Suprapubic skin (tissue), 4 donors: ENCODE results near the gene GMPR. TPM values are rescaled to one million over a fixed set of nuclear protein-coding genes. Genes with fewer than 3 reads are reported as not detected.

ENCODE experiments used
- DNase-seq, 2 donors: peaks; one replicate each; pipeline ENCODE4 v3.0.0-alpha.2; 2019; ENCODE audit warnings: low spot score in 2 of 2
- H3K27ac ChIP-seq: fragments of 200-600 bp; sonication (generic); one replicate; pipeline ENCODE4 v1.5.1; 2019
- H3K27me3 ChIP-seq: fragments of 200-600 bp; sonication (generic); one replicate; pipeline ENCODE4 v1.5.1; 2019
- H3K36me3 ChIP-seq: fragments of 200-600 bp; sonication (generic); one replicate; pipeline ENCODE4 v1.5.1; 2019
- H3K4me1 ChIP-seq: fragments of 200-600 bp; sonication (generic); one replicate; pipeline ENCODE4 v1.5.1; 2019
- H3K4me3 ChIP-seq: fragments of 200-600 bp; sonication (generic); one replicate; pipeline ENCODE4 v1.5.1; 2019; ENCODE audit warnings: mild to moderate bottlenecking
- H3K9me3 ChIP-seq: fragments of 200-600 bp; sonication (generic); one replicate; pipeline ENCODE4 v1.5.1; 2019
- CTCF ChIP-seq, 2 donors: fragments of 200-600 bp in 1 of 2; fragments of 450-650 bp in 1 of 2; sonication (generic) in 1 of 2; IDR thresholded peaks; one replicate each; pipeline ENCODE4 v1.5.1; 2016 to 2019; ENCODE audit warnings: antibody characterized with exemption in 2 of 2, mild to moderate bottlenecking in 1 of 2, moderate library complexity in 1 of 2
- EP300 ChIP-seq: sonication (generic); formaldehyde crosslinking; IDR thresholded peaks from one replicate; pipeline ENCODE4 v1.6.1; 2017; ENCODE audit warnings: antibody characterized with exemption
- POLR2A ChIP-seq, 2 donors: fragments of 450-650 bp; IDR thresholded peaks; one replicate each; pipeline ENCODE4 v1.6.1; 2017; ENCODE audit warnings: antibody characterized with exemption in 2 of 2, mild to moderate bottlenecking in 2 of 2, moderate library complexity in 2 of 2
- POLR2AphosphoS5 ChIP-seq, 3 donors: sonication (generic); formaldehyde crosslinking; IDR thresholded peaks; one replicate each; pipeline ENCODE4 v1.6.1; 2017; ENCODE audit warnings: antibody characterized with exemption in 3 of 3
- WGBS: methylation state at CpG from one replicate; pipeline ENCODE4 v1.1.5; 2018; 5-methylcytosine and 5-hydroxymethylcytosine counted together
- total RNA-seq, 4 donors: library from RNA; depleted of rRNA; stranded (reverse); fragments of >200 nt; gene quantifications; one replicate each; pipeline ENCODE4 v1.1.0, GENCODE V29; 2016

GMPR gene
- total RNA-seq, 4 donors from 2014 or later, result 4.9 to 16.4 (median 12.9) TPM

- TF ChIP-seq POLR2AphosphoS5 (IDR thresholded peaks at IDR 0.05) (no peak), EP300 (no peak), POLR2A (IDR thresholded peaks at IDR 0.05) (no peak), CTCF (IDR thresholded peaks at IDR 0.05) (no peak)
- Histone ChIP-seq H3K4me3 (no peak overlapping the region), H3K36me3 (no peaks in the 10 kb centered on the region), H3K27me3 (peaks cover 3% of the 10 kb centered on the region), H3K4me1 (peaks cover 18% of the 10 kb centered on the region), H3K27ac (peak overlapping the region; percentile 49), H3K9me3 (no peaks in the 10 kb centered on the region)
- 83% methylated on average over 4 of the region's 4 CpGs for WGBS
- DNase-seq, result no peak
Measured at GRCh38 chr6:16205377-16206144, 32.8 kb upstream of the GMPR start.

- DNase-seq, result no peak
- Histone ChIP-seq H3K27me3 (peaks cover 3% of the 10 kb centered on the region), H3K36me3 (no peaks in the 10 kb centered on the region), H3K27ac (no peak overlapping the region), H3K4me1 (peaks cover 17% of the 10 kb centered on the region), H3K9me3 (no peaks in the 10 kb centered on the region), H3K4me3 (no peak overlapping the region)
- TF ChIP-seq POLR2A (IDR thresholded peaks at IDR 0.05), result no peak
- TF ChIP-seq POLR2AphosphoS5 (IDR thresholded peaks at IDR 0.05), result no peak
- peak; percentile 94 to 95 for TF ChIP-seq CTCF (IDR thresholded peaks at IDR 0.05)
- no peak for TF ChIP-seq EP300
- WGBS, result 7% methylated on average over 6 of the region's 6 CpGs
Measured at GRCh38 chr6:16206595-16207037, 31.8 kb upstream of the GMPR start.

GRCh38 chr6:16208989-16209388, 29.4 kb upstream of the GMPR start:
- no peaks in the 10 kb centered on the region for H3K9me3 ChIP-seq
- H3K4me1 ChIP-seq, result peaks cover 19% of the 10 kb centered on the region
- 83% methylated on average over 2 of the region's 2 CpGs for WGBS
- DNase-seq, result no peak
- H3K4me3 ChIP-seq, result no peak overlapping the region
- H3K27ac ChIP-seq, result no peak overlapping the region
- TF ChIP-seq EP300 (no peak), CTCF (IDR thresholded peaks at IDR 0.05) (no peak), POLR2AphosphoS5 (IDR thresholded peaks at IDR 0.05) (no peak), POLR2A (IDR thresholded peaks at IDR 0.05) (no peak)
- no peaks in the 10 kb centered on the region for H3K36me3 ChIP-seq
- peaks cover 3% of the 10 kb centered on the region for H3K27me3 ChIP-seq

GRCh38 chr6:16209539-16209938, 28.8 kb upstream of the GMPR start:
- no peaks in the 10 kb centered on the region for H3K36me3 ChIP-seq
- no peak for TF ChIP-seq POLR2A (IDR thresholded peaks at IDR 0.05)
- TF ChIP-seq CTCF (IDR thresholded peaks at IDR 0.05), result no peak
- TF ChIP-seq EP300, result no peak
- TF ChIP-seq POLR2AphosphoS5 (IDR thresholded peaks at IDR 0.05), result no peak
- peaks cover 24% of the 10 kb centered on the region for H3K4me1 ChIP-seq
- H3K9me3 ChIP-seq, result no peaks in the 10 kb centered on the region
- H3K4me3 ChIP-seq, result no peak overlapping the region
- 66% methylated on average over 4 of the region's 4 CpGs for WGBS
- no peak for DNase-seq
- H3K27me3 ChIP-seq, result peaks cover 3% of the 10 kb centered on the region
- no peak overlapping the region for H3K27ac ChIP-seq

GRCh38 chr6:16212276-16212675, 26.1 kb upstream of the GMPR start:
- Histone ChIP-seq H3K27me3 (peaks cover 13% of the 10 kb centered on the region), H3K36me3 (no peaks in the 10 kb centered on the region), H3K4me1 (peaks cover 25% of the 10 kb centered on the region), H3K4me3 (no peak overlapping the region), H3K9me3 (no peaks in the 10 kb centered on the region), H3K27ac (no peak overlapping the region)
- no peak for TF ChIP-seq CTCF (IDR thresholded peaks at IDR 0.05)
- no peak for TF ChIP-seq POLR2AphosphoS5 (IDR thresholded peaks at IDR 0.05)
- TF ChIP-seq EP300, result no peak
- no peak for TF ChIP-seq POLR2A (IDR thresholded peaks at IDR 0.05)
- 92% methylated on average over 4 of the region's 4 CpGs for WGBS
- no peak for DNase-seq
